CD4-positive, alpha-beta T cell treated with Interleukin-15 for 4 hours (primary cell): ENCODE measurements around the gene TTC23L.
"Not testable (repeated sequence)": the region's sequence is repeated elsewhere in the genome, so short reads cannot be mapped to it uniquely, and the experiment has no call there.

Experiments used
- DNase-seq: peaks from one replicate; pipeline ENCODE4 v3.0.0-alpha.2; 2020; ENCODE audit warnings: low spot score

TTC23L gene

GRCh38 chr5:34876275-34876674, 37.3 kb downstream of the TTC23L start:
- DNase-seq = no peak

DNA sequence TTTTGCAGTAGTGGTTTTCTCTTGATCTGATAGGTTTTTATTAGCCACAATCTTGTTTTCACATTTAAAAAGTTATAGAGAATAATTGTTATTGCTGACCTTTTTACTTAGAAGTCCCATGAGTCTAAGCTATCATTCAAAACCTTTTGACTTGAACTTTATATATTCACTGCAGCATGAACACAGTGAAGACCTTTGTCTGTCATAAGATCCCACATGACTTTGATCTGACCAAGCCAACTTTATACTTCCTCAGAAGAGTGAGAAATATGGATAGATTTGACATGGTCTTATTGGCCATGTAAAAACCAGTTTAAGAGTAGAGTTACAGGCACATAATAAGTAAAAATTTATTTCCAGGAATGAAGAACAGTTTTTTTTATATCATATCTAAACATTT, 42.3 kb downstream of the TTC23L start:
- no peak for DNase-seq

DNA sequence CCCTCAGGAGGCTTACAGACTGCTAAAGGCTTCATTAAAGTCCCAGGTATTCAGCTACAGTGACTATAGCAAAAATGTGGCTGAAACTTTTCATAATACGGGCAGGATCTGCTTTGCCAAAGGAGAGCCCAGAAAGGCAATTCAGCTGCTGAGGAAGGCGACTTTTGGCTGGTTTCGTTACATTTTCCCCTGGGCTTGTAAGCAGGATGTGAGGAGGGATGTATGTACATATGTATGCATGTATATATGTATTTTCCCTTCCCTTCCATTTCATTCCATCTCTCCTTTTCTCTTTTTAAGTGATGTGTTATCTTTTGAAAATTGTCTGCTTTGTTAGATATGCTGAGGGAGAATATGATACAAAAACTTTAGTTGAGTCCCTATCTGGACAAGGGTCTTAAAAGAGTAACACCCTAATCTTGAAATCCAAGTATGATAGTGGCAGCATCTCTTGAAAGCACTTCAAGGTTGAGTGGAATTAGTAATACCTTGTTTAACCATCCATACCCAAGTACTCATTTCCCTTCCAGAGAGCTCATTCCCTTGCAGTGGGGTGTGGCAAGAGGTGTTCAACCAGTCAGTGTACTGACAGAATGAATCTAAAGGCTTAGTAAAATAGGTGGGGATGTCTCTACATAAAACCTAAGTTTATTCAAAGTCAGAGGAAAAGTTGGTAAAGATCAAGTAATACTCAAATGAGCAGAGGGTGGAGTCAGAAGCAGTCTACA, 47.6 kb downstream of the TTC23L start:
- no peak for DNase-seq

- DNase-seq = no peak
Observed at GRCh38 chr5:34889394-34889793, 50.4 kb downstream of the TTC23L start.

DNA sequence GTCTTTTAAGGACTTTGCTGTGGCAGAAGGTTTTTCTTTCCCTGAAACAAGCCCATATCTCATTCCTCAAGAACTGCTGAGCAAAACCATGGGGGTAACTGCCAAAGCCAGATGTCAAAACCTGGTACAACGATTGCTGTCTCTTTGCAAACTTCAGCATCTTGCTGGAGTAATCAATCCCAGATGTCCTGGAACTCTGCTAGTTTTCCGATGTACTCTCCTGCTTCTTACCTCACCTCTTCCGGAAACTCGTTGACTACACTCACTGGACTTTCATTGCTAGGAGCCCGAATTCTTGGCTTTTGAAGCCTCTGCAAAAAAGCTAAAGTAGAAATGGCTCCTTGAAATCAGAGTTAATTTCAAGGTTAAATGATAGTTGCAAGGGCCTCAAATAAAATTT, 53.0 kb downstream of the TTC23L start:
- DNase-seq = no peak

DNA sequence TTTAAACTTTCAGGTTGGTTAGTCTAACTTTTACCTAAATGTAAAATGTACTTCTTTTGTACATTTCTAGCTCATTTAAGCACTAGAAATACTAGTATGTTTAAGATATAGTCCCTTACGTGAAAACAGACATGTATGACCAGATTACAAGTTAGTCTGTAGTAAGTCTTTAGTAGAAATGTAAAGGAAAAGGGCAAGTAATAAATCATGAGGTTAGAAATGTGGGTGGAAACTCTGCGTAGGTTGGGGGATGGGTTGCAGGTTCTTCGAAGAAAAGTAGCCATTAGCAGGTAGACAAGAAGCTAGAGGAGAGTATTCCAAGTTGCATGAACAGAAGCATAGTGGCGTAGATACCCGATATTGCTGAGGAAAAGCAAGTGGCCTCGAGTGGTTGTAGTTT, 53.5 kb downstream of the TTC23L start:
- DNase-seq = no peak

- DNase-seq = no peak
Observed at GRCh38 chr5:34894716-34895115, 55.8 kb downstream of the TTC23L start.

DNA sequence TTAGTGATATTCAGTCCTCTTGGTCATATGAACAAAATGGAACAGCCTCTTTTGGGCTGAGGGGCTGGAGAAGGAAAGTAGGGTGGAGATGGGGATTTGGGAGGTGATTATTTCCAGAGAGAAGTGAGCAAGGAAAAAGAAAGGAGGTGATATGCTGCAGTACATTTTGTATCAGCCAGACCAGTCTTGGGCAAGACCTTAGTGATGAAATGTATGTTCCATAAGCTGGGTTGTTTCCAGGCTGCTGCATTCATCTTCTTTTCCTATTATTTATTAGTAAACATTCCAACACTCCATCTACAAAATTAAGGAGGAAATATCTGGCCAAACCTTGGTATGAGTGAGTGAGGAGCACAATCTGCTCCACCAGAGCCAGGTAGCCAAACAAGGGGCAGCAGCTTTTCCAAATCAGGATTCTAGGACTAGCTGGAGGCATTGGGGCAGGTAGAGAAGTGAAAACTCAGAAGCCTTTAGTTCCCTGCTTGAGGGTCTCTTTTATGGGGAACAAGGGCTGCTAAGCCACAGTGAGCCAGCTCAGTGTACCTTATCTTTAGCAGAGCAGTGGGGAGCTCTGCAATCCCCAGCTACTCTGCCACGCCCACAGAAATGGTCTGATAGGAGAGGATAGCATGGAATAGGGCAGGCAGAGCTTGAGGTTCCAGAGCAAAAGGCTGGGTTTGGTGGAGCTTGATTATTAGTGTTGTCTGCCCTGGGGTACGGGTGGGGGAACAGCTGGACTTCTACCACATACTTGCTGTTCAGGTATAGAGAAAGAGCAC, 56.9 kb downstream of the TTC23L start:
- no peak for DNase-seq

- no peak for DNase-seq
Observed at GRCh38 chr5:34897646-34898045, 58.7 kb downstream of the TTC23L start.

DNA sequence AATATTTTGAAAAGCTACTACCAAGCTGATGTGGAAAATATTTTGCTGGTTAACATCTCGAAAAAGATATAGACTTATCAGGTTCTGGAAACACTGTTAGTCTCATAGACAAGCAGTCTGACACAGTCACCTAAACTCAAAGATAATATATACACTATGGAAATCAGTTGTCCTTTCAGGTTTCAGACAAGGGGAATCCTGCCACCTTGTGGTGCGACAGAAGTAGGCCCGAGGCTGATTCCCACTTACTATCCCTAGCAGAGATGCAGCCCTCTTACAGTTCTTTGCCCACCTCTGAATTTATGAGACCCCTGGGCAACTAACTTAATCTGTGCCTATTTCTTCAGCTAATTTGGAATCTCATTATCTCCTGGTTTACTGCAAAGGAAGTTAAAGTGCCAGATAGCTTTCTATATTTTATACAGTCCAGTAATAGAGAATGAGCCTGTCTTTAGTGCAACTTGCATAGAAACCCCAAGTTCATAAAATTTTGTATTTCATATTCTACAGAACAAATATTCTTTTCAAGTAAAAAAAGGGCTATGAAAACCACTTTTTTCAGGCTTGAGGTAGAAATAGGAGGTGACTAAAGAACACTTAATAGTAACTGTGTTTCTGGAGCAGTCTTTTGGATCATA, 59.4 kb downstream of the TTC23L start:
- DNase-seq = peak; percentile 56

DNA sequence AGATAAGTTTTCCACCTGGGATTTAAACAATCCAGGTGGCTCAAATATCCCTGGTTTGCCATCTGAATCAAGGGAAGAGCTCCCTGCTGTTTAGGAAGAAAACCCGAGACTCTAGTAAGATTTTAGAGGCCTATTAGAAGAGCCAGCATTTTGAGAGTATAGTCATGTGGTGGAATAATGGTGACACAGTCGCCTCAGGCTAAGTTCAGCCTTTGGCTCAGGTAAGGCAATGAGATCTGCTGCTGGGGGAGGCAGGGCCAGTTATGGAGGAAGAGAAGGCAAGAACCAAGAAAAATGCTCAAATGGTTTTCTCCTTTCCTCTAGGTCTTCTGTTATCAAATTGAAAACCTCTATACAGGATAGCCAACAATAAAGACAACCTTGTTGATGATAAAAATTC, 60.1 kb downstream of the TTC23L start:
- DNase-seq = no peak

GRCh38 chr5:34900652-34901051, 61.7 kb downstream of the TTC23L start:
- no peak for DNase-seq

DNA sequence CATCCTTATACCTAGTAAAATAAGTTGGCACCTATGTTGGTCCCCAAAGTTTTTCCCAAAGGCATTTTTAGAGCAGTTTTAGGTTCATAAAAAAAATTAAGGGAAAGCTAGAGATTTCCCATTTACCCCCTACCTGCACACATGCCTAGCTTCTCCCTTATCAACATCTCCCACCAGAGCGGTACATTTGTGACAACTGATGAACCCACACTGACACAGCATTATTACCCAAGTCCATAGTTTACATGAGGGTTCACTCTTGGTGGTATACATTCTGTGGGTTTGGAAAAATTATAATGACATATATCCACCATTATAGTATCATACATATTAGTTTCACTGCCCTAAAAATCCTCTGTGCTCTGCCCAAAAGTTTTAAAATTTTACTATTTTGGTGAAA, 64.3 kb downstream of the TTC23L start:
- DNase-seq = no peak

- no peak for DNase-seq
Observed at GRCh38 chr5:34905564-34905963, 66.6 kb downstream of the TTC23L start.

DNA sequence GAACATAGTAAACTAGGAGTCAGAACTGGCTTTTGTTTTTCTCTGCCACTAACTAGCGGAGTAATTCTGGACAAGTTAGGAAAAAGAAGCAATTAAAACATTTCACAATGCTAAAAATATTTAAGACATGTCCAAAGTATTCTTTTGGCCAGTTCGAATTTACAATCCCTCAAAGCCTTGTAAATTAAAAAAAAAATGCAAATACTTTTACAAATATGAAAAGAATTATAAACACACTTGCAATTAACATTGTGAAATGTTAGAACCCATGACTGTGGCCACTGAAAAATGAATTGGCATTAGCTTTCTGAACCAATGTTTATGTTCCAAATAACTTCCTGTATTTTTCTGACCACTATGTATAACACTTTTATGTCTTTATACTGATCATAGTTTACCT, 74.1 kb downstream of the TTC23L start:
- DNase-seq = no peak

DNA sequence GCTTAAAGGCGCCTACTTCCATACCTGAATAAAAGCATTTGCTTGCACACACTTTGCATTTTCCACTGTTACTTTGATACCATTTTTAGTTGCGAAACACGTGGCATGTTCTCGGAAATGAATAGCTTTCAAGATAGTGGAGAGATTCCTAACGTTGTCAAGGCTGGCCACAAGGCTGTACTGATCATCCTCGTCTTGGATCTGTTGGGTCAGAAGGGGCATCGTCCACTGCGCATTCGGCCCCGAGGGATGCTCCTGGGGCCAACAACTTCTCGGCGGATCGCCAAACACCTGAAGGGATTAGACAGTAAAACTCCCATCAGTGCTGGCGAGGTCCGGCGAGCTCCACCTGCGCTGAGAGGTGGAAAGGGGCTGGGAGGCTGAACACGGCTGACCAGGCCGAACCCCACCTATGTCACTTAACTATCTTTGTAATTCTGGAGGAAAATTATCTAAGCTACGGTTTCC, 75.7 kb downstream of the TTC23L start:
- DNase-seq = no peak

DNA sequence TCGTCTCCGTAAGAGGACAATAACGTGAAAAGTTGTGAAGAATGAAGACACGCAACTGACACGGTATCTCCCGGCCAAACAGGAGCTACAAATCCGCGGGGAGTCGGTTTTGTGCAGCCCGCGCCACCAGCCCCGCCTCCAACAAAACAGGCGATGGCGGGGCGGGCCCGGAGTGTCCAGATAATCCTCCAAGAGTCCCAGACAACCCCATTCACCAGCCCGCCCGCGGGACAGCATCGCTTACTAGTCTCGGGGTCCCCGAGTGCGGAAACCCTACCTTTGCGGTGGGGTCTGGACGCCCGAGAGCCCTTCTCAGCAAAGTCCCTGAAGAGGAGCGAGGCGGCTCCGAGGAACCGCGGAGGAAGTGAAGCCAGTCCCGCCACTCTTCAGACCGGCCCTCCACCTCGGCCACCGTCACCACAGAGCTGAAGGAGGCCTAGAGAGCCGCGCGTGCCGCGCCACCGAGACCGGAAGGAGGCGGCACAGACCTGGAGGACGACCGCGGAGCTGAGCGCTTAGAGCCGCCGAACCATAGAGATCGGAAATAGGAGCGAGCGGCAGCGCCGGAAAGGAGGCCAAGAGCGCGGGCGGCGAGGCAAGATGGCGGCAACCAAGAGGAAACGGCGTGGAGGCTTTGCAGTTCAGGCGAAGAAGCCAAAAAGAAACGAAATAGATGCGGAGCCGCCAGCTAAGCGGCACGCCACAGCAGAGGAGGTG, 76.3 kb downstream of the TTC23L start, which contains the start of the genes BRIX1 and RAD1:
TSS of gene BRIX1 (plus strand) at position 573 of the 717 bp plus-strand sequence. CDS start at position 601, 28 bp downstream.
TSS of gene RAD1 (minus strand) at position 366 of the 717 bp plus-strand sequence. CDS start 612 bp downstream, outside the sequence.
- DNase-seq = peak; percentile 94

DNA sequence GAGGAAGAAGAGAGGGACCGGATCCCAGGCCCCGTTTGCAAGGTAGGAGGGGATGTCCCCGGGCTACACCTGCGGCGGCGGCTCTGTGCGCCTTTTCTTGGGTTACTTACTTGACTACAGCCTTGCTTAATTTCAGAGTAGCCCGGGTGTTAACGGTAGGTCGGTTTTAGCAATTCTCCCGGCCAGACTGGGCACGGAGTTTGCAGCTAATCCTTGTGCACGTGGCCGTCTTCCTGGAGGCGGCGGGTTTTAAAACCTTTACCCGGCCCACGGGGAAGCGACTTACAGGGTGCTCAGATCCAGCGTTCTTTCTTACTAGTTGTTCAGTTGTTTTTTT, 76.9 kb downstream of the TTC23L start:
- DNase-seq = no peak

GRCh38 chr5:34916518-34916917, 77.6 kb downstream of the TTC23L start:
- no peak for DNase-seq

- DNase-seq = no peak
Observed at GRCh38 chr5:34918025-34918424, 79.1 kb downstream of the TTC23L start.

DNA sequence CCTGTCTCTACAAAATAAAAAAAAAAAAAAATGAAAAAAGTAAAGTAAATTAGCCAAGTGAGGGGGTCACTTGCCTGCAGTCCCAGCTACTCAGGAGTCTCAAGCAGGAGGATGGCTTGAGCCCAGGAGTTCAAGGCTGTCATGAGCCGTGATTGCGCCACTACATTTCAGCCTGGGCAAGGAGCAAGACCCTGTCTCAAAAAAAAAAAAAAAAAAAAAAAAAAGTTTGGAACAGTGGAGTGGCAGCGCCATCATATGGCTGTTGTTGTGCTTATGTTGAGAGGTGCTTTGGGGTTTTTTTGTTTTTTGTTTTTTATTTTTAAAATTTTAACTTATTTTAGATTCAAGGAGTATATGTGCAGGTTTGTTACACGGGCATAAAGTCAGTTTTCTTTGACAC, 80.1 kb downstream of the TTC23L start:
- no peak for DNase-seq

- DNase-seq = not testable (repeated sequence)
Observed at GRCh38 chr5:34923256-34923655, 84.3 kb downstream of the TTC23L start.
